ENCODE measurements around the gene CSTB.
A peak's percentile ranks its signal among the peaks of the same experiment; 100 is the strongest.

CSTB gene

DNA sequence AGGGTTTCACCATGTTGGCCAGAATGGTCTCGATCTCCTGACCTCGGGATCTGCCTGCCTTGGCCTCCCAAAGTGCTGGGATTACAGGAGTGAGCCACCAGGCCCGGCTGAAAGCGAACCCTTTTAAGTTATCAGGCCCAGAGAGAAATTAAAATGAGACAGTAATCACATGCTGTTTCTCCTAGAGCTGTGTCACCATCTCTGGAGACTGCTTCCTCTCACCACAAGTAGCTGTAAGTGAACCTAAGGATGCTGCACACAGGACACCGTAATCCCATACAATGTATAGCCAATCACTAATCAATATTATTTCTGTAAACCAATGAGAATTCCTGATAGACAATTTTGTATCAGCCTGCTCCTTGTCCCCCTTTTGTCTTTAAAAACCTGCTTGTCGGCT lies 5.7 kb upstream of the CSTB start:
- TF ChIP-seq MYC (IDR thresholded peaks at IDR 0.05; ENCODE audit: low read depth, low read length): no peak
- TF ChIP-seq, protein P1, sequence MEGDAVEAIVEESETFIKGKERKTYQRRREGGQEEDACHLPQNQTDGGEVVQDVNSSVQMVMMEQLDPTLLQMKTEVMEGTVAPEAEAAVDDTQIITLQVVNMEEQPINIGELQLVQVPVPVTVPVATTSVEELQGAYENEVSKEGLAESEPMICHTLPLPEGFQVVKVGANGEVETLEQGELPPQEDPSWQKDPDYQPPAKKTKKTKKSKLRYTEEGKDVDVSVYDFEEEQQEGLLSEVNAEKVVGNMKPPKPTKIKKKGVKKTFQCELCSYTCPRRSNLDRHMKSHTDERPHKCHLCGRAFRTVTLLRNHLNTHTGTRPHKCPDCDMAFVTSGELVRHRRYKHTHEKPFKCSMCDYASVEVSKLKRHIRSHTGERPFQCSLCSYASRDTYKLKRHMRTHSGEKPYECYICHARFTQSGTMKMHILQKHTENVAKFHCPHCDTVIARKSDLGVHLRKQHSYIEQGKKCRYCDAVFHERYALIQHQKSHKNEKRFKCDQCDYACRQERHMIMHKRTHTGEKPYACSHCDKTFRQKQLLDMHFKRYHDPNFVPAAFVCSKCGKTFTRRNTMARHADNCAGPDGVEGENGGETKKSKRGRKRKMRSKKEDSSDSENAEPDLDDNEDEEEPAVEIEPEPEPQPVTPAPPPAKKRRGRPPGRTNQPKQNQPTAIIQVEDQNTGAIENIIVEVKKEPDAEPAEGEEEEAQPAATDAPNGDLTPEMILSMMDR (IDR thresholded peaks at IDR 0.05; ENCODE audit: low read depth, low read length): no peak
- TF ChIP-seq, protein P2, sequence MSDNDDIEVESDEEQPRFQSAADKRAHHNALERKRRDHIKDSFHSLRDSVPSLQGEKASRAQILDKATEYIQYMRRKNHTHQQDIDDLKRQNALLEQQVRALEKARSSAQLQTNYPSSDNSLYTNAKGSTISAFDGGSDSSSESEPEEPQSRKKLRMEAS (IDR thresholded peaks at IDR 0.05; ENCODE audit: low read depth, low read length): no peak
- TF ChIP-seq POLR2A (IDR thresholded peaks at IDR 0.05; ENCODE audit: extremely low read depth, insufficient read length): no peak
- no peak for DNase-seq (ENCODE audit: low read depth)
- no peak overlapping the region for H3K4me3 ChIP-seq (ENCODE audit: low read depth, low read length)

DNA sequence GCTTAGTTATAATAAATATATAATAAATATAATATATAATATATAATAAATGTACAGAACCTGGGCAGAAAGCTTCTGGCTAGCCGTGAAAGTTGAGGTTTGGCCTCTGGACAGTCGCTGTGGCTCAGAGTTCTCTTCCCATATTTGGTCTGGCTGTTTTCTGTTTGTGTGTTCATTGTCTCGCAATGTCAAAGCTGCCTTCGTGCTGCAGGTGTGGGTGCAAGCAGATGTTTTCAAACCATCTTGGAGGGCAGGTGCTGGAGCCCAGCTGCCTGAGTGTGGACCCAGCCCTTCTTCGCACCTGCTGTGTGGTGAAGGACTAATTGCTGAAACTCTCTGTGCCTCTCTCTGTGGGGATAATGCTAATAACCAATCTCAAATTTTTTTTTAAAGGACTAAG lies 3.6 kb upstream of the CSTB start:
- TF ChIP-seq POLR2A (IDR thresholded peaks at IDR 0.05; ENCODE audit: extremely low read depth, insufficient read length) (no peak), MYC (IDR thresholded peaks at IDR 0.05; ENCODE audit: low read depth, low read length) (no peak)
- TF ChIP-seq, protein P2 (IDR thresholded peaks at IDR 0.05; ENCODE audit: low read depth, low read length): no peak
- TF ChIP-seq, protein P1 (IDR thresholded peaks at IDR 0.05; ENCODE audit: low read depth, low read length): no peak
- DNase-seq (ENCODE audit: low read depth): no peak
- no peak overlapping the region for H3K4me3 ChIP-seq (ENCODE audit: low read depth, low read length)

DNA sequence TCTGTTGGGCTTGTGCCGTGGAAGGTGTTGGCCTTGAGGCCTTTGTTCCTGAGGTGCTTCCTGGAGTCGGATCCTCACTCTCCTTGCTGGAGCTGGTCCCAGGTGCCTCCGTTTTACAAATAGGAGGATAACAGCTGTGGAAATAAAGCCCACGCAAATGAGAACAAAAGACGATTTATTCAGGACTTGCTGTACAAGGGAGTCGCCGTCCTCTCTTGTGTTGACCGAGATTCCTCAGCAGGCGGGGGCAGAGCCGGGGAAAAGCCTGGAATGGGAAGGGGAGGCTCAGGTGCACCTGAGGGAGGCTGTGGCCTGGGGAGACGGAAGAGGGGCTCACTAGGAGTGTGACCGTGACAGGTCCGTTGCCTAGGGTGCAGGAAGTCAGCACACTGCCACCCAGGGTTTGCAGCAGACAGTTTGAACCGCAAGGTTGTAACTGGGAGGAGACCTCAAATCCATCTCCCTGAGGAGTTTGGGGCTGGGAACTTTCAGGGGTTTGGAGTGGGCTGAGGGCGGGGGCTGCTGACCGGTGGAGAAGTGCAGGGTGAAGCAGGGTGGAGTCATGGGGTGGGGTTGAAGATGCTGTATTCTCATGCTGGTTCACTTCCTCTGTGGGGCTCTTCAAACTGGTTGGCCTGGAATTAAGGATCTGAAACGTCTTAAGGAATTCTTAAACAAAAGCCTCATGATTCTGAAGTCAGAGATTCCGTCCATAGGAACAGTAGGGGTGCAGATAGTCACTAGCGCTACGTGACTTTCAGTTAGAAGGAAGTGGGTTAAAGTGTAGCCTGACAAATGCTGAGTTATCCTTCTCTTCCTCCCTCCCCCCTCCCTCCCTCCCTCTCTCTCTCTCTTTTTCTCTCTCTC lies 2.6 kb upstream of the CSTB start:
- H3K4me3 ChIP-seq (ENCODE audit: low read depth, low read length): no peak overlapping the region
- peak; percentile 66 for DNase-seq (ENCODE audit: low read depth)
- TF ChIP-seq, protein P2 (IDR thresholded peaks at IDR 0.05; ENCODE audit: low read depth, low read length): no peak
- TF ChIP-seq MYC (IDR thresholded peaks at IDR 0.05; ENCODE audit: low read depth, low read length) (no peak), POLR2A (IDR thresholded peaks at IDR 0.05; ENCODE audit: extremely low read depth, insufficient read length) (no peak)
- TF ChIP-seq, protein P1 (IDR thresholded peaks at IDR 0.05; ENCODE audit: low read depth, low read length): no peak

DNA sequence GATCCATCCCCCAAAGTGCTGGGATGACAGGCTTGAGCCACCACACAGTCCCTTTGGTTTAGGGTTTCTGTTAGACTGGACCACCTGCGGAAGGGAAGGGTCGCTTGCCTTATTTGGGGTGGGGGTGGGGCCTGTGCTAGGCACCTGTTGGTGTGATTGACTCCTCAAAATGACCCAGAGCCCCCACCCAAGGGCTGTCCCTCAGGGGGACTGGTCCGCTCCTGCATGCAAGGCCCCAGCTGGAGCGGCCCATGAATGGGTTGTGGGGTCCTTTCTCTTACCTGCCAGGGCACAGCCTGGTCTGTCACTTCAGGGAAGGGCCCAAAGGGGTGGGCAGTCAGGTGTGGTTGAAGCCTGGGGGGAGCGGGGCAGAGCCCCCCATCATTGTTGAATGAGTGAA lies 1.8 kb upstream of the CSTB start:
- no peak overlapping the region for H3K4me3 ChIP-seq (ENCODE audit: low read depth, low read length)
- DNase-seq (ENCODE audit: low read depth): no peak

DNA sequence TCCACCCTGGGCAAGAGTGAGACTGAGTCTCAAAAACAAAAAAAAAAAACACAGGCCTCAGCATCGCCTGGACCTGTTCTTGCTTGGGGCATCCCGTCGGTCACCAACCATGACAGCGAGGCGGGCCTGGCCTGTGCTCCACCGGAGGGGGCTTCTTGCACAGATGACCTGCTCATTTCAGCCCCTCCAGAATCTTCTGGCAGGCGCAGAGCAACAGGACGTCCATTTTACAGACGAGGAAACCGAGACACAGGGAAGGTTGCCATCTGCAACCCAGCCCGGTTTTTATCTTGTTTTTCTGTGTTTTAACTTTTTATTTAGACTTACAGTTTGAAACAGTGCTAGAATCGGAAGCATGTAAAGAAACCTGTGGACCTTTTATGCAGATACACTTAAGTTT lies 918 bp downstream of the CSTB start:
- peak overlapping the region; percentile 67 for H3K4me3 ChIP-seq (ENCODE audit: low read depth, low read length)
- no peak for DNase-seq (ENCODE audit: low read depth)
- TF ChIP-seq, protein P1 (IDR thresholded peaks at IDR 0.05; ENCODE audit: low read depth, low read length): no peak
- TF ChIP-seq POLR2A (IDR thresholded peaks at IDR 0.05; ENCODE audit: extremely low read depth, insufficient read length) (no peak), MYC (IDR thresholded peaks at IDR 0.05; ENCODE audit: low read depth, low read length) (no peak)
- TF ChIP-seq, protein P2 (IDR thresholded peaks at IDR 0.05; ENCODE audit: low read depth, low read length): no peak

More for the DNA sequence above, 1.8 kb upstream of the CSTB start:
- no peak for TF ChIP-seq POLR2A (IDR thresholded peaks at IDR 0.05; ENCODE audit: extremely low read depth, insufficient read length)
- TF ChIP-seq, protein P2 (IDR thresholded peaks at IDR 0.05; ENCODE audit: low read depth, low read length): no peak
- TF ChIP-seq, protein P1 (IDR thresholded peaks at IDR 0.05; ENCODE audit: low read depth, low read length): no peak
- no peak for TF ChIP-seq MYC (IDR thresholded peaks at IDR 0.05; ENCODE audit: low read depth, low read length)
